Mucosa of rectum (tissue), 2 donors: Measurements from ENCODE around the gene KCNE4.
A peak's percentile ranks its signal among the peaks of the same experiment; 100 is the strongest.

Experiments used
- H3K27ac ChIP-seq, 2 donors: one replicate each; pipeline ENCODE4 v1.7.0; 2013; ENCODE audit warnings: inconsistent platforms in 2 of 2, low read depth in 2 of 2, low read length in 2 of 2
- H3K27me3 ChIP-seq, 2 donors: one replicate each; pipeline ENCODE4 v1.7.0; 2013; ENCODE audit warnings: low read length in 2 of 2; ENCODE audit not compliant: control insufficient read depth in 2 of 2, insufficient read depth in 2 of 2
- H3K36me3 ChIP-seq, 2 donors: one replicate each; pipeline ENCODE4 v1.7.0; 2013; ENCODE audit warnings: low read length in 2 of 2; ENCODE audit not compliant: control insufficient read depth in 2 of 2, insufficient read depth in 2 of 2
- H3K4me1 ChIP-seq, 2 donors: one replicate each; pipeline ENCODE4 v1.7.0; 2013; ENCODE audit warnings: low read length in 2 of 2, mild to moderate bottlenecking in 1 of 2; ENCODE audit not compliant: control insufficient read depth in 2 of 2, insufficient read depth in 2 of 2
- H3K4me3 ChIP-seq, 2 donors: one replicate each; pipeline ENCODE4 v1.7.0; 2013; ENCODE audit warnings: low read length in 2 of 2
- H3K9ac ChIP-seq, 2 donors: one replicate each; pipeline ENCODE4 v1.7.0; 2013; ENCODE audit warnings: low read length in 2 of 2, low read depth in 1 of 2, mild to moderate bottlenecking in 1 of 2
- H3K9me3 ChIP-seq, 2 donors: one replicate each; pipeline ENCODE4 v1.7.0; 2013; ENCODE audit warnings: low read length in 2 of 2; ENCODE audit not compliant: control insufficient read depth in 2 of 2
- donor health status: healthy.
- donor health status: Normal muscosa, but diverticular disease.

KCNE4 gene

DNA sequence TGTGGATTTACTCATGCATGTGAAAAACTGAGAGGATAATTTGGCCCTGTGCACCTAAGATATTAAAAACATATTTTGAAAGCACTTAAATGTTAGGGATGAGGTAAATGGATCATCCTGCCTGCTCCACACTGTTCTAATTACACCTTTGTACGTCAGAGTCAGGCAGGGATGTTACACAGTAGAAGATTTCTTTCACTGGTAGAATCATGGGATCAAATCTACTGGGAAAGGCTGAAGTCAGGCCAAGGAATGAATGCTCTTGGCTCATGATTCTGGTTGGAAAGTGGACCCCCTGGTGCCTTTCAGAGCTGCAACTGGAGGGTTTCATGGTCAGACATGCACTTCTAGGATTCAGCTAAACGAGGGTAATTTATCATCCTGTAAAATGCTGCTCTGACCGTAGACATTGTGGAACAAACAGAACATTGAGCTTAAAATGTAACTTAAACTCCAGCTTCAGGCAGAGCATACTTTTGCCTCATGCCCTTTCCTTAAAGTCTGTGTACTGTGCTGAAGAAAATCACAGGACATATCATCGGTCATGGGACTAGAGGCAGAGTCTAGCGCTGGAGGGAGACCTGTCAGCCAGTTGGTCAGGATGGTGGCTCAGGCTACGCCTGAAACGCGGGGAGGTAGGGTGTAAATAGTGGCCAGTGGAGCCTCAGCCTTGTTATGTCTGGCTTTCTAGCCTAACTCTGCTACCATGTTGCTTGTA lies 4.9 kb downstream of the KCNE4 start:
- Histone ChIP-seq H3K27me3 (no peaks in the 10 kb centered on the region), H3K4me3 (no peak overlapping the region), H3K27ac (peak overlapping the region; percentile 1 to 6), H3K4me1 (peaks cover 0 to 1% of the 10 kb centered on the region in 2 donors), H3K9ac (no peak overlapping the region), H3K36me3 (no peaks in the 10 kb centered on the region), H3K9me3 (no peaks in the 10 kb centered on the region)

DNA sequence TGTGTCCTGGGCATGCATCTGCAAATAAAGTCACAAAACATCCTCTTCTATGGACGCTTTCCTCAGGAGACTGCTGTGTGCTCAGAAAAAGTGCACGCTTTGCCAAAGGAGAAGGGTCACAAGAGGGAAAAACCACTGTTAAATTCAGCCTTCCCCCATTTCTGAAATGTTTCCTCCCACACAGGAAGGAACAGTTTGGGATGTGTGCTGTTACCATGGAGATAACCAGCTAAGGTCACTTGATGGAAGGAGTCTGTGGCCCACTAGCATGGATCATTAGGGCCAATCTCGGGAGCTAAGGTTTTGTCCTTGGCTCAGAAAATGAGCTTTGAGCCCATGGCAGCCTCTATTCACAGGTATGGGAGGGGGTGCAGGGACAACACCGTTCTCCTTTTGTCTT lies 5.6 kb downstream of the KCNE4 start:
- Histone ChIP-seq H3K9ac (no peak overlapping the region), H3K27ac (peak overlapping the region in 1 of 2 donors; percentile 6), H3K36me3 (no peaks in the 10 kb centered on the region), H3K4me1 (no peaks in the 10 kb centered on the region), H3K27me3 (no peaks in the 10 kb centered on the region), H3K4me3 (no peak overlapping the region), H3K9me3 (no peaks in the 10 kb centered on the region)

DNA sequence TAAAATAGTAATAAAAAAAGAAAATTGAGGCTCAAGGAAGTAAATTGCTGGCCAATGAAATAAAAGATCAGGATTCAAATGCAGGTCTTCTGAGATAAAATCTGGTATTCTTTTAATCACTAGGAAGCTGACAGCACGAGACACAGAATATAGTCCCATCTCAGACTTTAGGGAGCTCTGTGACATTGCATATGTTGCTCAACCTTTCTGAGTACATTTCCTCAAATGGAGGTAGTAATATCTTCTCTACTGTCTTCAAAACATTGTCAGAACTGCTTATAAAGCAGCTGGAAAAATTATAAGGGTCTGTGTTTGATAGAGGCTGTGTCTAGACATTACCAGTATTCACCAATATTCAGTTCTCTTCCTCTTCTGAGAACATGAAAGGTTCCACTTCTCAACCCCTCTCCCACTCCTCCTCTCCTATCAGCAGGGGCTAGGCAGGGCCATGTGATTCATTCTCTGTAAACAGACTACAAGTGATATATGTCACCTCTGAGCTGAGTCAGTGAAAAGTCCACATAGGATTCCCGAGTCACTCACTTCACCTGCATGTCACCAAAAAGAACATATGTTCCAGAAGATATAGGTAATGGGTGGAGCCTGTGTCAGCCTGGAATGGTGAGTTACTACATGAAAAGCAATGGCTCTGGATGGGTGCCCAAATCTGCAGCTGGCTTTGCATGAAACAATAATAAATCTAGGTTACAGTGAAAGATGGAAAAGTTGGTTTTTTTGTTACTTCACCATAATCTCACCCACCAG lies 7.1 kb downstream of the KCNE4 start:
- H3K4me1 ChIP-seq: no peaks in the 10 kb centered on the region
- H3K36me3 ChIP-seq: no peaks in the 10 kb centered on the region
- H3K9me3 ChIP-seq: no peaks in the 10 kb centered on the region
- no peaks in the 10 kb centered on the region for H3K27me3 ChIP-seq
- no peak overlapping the region for H3K4me3 ChIP-seq
- no peak overlapping the region for H3K9ac ChIP-seq
- H3K27ac ChIP-seq: no peak overlapping the region

DNA sequence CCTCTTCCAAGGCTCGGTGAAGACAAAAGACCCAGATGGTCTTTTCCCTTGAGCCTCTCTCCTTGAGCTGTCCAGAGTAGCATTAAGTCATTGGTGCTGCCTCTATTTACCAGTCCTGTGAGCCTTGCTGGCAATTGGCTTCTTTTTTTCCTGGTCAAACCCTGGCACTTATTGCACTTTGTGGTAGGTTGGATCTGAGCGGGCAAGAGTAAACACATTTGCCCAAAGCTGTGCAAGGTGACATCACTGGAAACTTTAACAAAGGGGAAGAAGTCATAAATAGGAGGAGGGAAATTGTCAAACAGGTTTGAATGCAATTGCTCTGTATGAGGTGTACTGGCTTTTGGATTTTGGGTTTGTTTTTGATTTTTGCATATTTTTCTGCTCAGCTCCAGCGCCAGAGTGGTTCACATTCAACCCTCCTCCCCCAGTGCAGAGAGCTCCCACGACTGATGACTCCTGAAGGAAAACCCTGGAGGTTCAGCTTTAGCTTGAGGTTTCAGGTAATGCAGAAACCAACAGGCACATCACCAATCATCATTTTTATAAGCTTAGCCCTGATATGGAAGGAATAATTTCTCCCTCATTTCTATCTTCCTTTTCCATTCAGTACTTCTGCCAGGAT lies 8.3 kb downstream of the KCNE4 start:
- Histone ChIP-seq H3K4me3 (no peak overlapping the region), H3K4me1 (no peaks in the 10 kb centered on the region)

GRCh38 chr2:223062396-223062795 lies 10.4 kb downstream of the KCNE4 start:
- Histone ChIP-seq H3K9ac (no peak overlapping the region), H3K27ac (no peak overlapping the region)

More for the DNA sequence above, 8.3 kb downstream of the KCNE4 start:
- H3K27ac ChIP-seq: no peak overlapping the region
- H3K9me3 ChIP-seq: no peaks in the 10 kb centered on the region
- H3K36me3 ChIP-seq: no peaks in the 10 kb centered on the region
- H3K9ac ChIP-seq: no peak overlapping the region
- H3K27me3 ChIP-seq: no peaks in the 10 kb centered on the region

GRCh38 chr2:223065107-223065506 lies 13.1 kb downstream of the KCNE4 start:
- H3K27ac ChIP-seq: no peak overlapping the region
- no peaks in the 10 kb centered on the region for H3K9me3 ChIP-seq
- H3K4me3 ChIP-seq: no peak overlapping the region
- no peaks in the 10 kb centered on the region for H3K36me3 ChIP-seq
- no peak overlapping the region for H3K9ac ChIP-seq
- no peaks in the 10 kb centered on the region for H3K4me1 ChIP-seq
- H3K27me3 ChIP-seq: no peaks in the 10 kb centered on the region

More at GRCh38 chr2:223062396-223062795, 10.4 kb downstream of the KCNE4 start:
- no peak overlapping the region for H3K4me3 ChIP-seq
- H3K9me3 ChIP-seq: no peaks in the 10 kb centered on the region
- no peaks in the 10 kb centered on the region for H3K36me3 ChIP-seq
- no peaks in the 10 kb centered on the region for H3K4me1 ChIP-seq
- no peaks in the 10 kb centered on the region for H3K27me3 ChIP-seq

- no peak overlapping the region for H3K4me3 ChIP-seq
- no peaks in the 10 kb centered on the region for H3K27me3 ChIP-seq
- no peak overlapping the region for H3K27ac ChIP-seq
- H3K9me3 ChIP-seq: no peaks in the 10 kb centered on the region
- no peaks in the 10 kb centered on the region for H3K36me3 ChIP-seq
- H3K4me1 ChIP-seq: no peaks in the 10 kb centered on the region
- no peak overlapping the region for H3K9ac ChIP-seq
Measured at GRCh38 chr2:223066721-223067120, 14.7 kb downstream of the KCNE4 start.

GRCh38 chr2:223068071-223068470 lies 16.1 kb downstream of the KCNE4 start:
- Histone ChIP-seq H3K9me3 (no peaks in the 10 kb centered on the region), H3K27me3 (no peaks in the 10 kb centered on the region), H3K9ac (no peak overlapping the region), H3K4me1 (no peaks in the 10 kb centered on the region), H3K27ac (no peak overlapping the region), H3K36me3 (no peaks in the 10 kb centered on the region), H3K4me3 (no peak overlapping the region)

GRCh38 chr2:223069465-223069864 lies 17.5 kb downstream of the KCNE4 start:
- Histone ChIP-seq H3K27me3 (no peaks in the 10 kb centered on the region), H3K27ac (no peak overlapping the region), H3K4me1 (no peaks in the 10 kb centered on the region), H3K4me3 (no peak overlapping the region), H3K9ac (no peak overlapping the region), H3K9me3 (no peaks in the 10 kb centered on the region), H3K36me3 (no peaks in the 10 kb centered on the region)

DNA sequence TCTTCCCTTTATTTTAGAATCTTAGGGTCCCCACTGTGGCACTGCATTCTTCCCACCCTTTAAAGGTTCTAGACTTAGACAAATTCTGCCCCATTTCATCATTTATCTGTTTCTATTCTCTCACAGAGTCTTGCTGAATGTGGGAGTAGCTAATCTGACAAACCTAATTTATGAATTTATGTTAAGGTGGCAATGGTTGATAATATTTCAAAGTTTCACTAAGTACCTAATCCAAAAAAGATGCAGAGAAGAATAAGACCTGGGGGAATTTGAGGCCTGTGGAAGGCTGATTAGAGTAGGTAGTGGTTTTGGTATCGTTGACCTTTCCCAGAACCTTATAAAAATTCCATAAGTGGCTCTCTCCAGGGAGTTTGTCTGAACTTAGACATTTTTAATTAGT lies 18.0 kb downstream of the KCNE4 start:
- H3K9ac ChIP-seq: no peak overlapping the region

More for the DNA sequence above, 18.0 kb downstream of the KCNE4 start:
- no peaks in the 10 kb centered on the region for H3K27me3 ChIP-seq
- no peaks in the 10 kb centered on the region for H3K9me3 ChIP-seq
- H3K27ac ChIP-seq: no peak overlapping the region
- H3K4me1 ChIP-seq: no peaks in the 10 kb centered on the region
- H3K36me3 ChIP-seq: no peaks in the 10 kb centered on the region
- H3K4me3 ChIP-seq: no peak overlapping the region
